GM21381 (cell line): Measurements from ENCODE around the gene DENND5B.
"Not testable (repeated sequence)": the region's sequence is repeated elsewhere in the genome, so short reads cannot be mapped to it uniquely, and the experiment has no call there.

Source experiments
- ATAC-seq: cut with Tn5 transposase; IDR thresholded peaks from one replicate; pipeline ENCODE4 v1.9.1; 2021; ENCODE audit warnings: mild to moderate bottlenecking, moderate library complexity; ENCODE audit not compliant: unreplicated experiment

The DENND5B gene

DNA sequence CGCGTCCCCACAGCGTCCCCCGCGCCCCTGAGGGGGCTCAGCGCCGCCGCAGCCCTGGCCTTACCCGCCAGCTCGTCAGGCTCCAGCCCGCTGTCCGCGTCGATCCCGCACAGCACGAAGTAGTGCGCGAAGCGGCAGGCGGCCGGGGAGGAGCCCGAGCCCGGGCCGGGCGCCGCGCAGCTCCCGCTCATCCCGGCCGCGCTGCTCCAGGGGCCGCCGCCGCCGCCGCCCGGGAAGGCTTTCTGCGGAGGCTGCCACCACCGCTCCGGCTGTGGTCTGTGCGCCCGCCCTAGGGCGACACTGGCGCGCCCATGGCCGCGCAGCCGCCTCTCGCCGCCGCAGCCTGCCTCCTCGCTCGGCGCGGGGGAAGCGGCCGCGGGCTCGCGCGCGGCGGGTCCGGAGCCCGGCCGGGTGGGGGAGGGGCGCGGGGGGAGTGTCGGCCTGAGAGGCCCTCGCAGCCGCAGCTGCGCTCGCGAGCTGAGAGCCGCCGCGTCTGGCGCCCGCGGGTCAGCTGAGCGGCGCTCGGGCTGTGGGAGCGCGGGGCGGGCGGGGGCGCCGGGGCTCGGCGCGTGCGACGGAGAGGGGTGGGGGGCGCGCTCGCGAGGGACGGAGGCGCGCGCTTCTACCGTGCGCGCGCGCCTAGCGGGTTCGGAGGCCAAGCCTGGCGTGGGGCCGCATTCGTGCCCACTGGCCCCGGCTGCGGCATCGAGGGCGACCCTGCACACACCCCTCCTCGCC is at the start of gene DENND5B:
Gene DENND5B (minus strand): TSS at position 495 of the 738 bp plus-strand sequence. CDS start 304 bp downstream, at position 191.
- ATAC-seq, result peak; percentile 55

DNA sequence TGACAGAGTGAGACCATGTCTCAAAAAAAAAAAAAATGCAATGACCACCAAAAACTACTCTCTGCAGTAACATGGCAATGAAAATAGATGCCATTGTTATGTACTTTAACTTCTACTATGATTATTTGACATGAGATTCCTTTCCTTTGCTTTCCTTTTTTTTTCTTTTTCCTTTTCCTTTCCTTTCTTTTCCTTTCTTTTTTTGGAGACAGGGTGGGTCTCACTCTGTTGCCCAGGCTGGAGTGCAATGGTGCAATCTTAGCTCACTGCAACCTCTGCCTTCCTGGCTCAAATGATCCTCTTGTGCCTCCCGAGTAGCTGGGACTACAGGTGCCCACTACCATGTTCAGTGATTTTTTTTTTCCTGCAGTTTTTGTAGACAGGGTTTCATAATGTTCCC is 43.7 kb upstream of the DENND5B start:
- ATAC-seq, result no peak

DNA sequence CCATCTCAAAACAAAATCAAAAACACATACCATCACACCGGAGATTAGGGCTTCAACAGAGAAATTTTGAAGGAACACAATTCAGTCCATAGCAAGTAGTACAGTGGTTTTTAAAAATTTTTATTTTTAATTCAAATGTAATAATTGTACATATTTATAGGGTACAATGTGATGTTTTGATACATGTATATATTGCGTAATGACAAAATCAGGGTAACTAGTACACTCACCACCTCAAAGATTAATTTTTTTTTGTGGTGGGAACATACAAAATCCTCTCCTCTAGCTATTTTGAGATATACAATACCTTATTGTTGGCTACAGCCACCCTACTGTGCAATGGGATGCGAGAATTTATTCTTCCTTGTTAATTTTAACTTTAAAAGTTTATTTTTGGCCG is 42.5 kb upstream of the DENND5B start:
- ATAC-seq, result no peak

GRCh38 chr12:31631809-31632208 is 40.9 kb upstream of the DENND5B start:
- ATAC-seq, result no peak

- no peak for ATAC-seq
Observed at GRCh38 chr12:31631023-31631724, 40.2 kb upstream of the DENND5B start.

GRCh38 chr12:31629756-31630732 is 39.1 kb upstream of the DENND5B start:
- no peak for ATAC-seq

DNA sequence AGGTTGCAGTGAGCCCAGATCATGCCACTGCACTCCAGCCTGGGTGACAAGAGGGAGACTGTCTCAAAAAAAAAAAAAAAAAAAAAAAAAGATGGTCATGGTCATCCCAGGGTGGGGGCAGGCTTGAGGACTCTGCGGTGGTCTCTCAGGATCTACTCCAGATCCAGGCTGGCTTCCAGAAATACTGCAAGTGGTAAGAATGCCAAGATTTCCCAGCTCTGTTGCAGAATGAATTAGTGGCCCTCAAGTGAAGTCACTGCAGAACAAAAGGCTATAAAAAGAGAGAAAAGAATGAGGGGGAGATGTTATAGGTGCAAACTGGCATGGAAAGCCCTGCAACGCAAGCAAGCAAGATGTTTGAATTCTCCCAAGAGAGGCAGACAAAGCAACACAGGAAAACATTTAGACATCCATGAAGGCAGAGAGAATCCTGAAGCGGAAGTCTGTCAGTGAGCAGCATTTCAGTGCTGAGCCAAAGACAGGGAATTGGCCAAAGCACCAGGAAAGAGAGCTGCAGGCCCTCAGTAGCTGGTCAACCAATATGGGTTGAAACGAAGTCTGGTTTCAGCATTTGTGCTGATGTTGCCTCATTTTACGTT is 36.6 kb upstream of the DENND5B start:
- no peak for ATAC-seq

DNA sequence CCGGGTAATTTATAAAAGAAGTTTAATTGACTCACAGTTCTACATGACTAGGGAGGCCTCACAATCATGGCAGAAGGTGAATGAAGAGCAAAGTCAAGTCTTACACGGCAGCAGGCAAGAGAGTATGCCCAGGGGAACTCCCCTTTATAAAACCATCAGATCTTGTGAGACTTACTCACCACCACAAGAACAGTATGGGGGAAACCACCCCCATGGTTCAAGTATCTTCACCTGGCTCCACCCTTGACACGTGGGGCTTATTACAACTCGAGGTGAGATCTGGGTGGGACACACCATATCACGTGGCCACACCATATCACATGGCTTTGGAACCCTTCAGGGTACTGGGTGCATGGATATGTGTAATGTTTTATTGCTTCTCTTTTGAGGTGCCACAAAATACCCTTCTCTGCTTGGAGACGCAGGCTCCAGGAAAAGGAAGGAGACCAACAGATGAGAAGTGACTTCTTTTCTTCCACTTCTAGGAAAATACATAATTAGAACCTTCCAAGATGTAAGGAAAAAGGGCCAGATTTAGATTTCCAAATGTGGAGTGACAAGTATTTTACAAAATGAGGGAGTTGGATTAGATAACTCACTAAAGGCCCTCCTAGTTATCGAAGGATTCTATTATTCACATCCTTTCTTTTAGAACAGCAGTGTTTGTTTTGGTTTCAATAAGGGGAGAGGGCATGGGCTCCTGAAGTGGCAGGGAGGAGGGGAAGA is 35.5 kb upstream of the DENND5B start:
- no peak for ATAC-seq

GRCh38 chr12:31622038-31622437 is 31.1 kb upstream of the DENND5B start:
- ATAC-seq, result no peak

- ATAC-seq, result no peak
Observed at GRCh38 chr12:31620311-31620710, 29.4 kb upstream of the DENND5B start.

DNA sequence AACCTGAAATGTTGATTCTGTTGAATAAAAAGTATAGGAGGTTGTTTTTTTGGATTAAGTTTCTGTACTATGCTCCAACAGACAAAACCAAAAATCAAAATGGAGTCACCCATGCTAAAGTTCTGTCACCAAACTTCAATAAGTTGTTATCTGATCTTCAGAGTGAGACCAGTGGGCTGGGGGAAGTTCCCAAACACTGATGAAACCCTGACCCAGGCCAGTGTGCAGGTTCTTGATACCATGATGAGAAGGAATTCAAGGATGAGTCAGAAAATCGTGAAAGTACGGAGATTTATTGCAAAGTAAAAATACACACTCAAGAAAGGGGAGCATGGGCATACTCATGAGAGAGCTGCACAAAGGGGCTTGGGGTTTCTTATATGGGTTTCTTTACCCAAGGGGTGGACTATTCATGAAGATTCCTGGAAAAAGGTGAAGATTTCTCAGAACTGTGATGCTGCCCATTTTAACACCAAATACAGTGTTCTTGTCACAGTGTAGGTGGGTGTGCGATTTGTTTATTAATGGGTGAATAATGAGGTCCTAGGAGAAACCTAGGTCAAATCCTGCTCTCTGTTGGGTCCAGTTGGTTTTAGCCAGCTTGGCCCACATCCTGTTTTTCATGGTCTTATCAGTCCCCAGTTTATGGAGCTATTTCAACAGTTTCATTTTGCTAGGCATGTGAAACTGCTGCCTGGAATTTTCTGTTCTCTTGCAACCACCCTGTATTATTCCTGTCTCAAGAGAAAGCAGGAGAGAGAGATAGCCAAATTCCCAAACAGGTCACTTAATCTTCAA is 27.5 kb upstream of the DENND5B start:
- ATAC-seq, result no peak

GRCh38 chr12:31612819-31613218 is 21.9 kb upstream of the DENND5B start:
- no peak for ATAC-seq

DNA sequence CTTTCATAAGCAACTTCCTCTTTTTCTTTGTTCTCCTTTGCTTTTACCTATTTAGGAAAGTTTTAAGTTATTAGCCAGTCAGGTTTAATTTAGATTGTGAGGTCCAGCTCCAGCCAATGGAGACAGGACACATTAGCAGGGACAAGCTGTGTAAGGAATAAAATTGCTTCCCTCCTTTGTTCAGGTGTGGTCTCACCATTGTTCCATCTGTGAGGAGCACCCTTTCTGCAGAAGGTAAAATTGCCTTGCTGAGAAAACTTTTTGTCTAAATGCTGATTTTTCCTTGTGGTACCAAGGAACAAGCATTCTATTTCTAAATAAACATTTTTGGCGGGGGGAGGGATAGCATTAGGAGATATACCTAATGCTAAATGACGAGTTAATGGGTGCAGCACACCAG is 17.4 kb upstream of the DENND5B start:
- ATAC-seq, result not testable (repeated sequence)

DNA sequence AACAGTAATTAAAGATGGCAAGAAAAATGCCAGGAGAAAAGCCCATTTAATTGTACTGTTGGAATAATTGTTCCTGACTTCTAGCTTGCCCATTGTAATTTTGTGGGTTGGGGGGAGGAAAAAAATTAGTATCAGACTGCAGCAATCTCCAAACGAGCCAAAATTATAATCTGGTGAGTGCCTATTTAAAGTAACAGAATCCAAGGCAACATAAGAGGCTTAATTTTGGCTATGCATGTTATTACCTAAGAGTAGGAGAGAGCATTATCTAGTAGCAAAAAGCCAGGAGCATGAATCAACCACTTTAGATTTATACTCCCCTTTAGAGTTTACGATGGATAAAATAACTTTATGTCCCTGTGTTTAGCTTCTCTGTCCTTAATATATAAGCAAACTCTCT is 14.6 kb upstream of the DENND5B start:
- ATAC-seq, result no peak

DNA sequence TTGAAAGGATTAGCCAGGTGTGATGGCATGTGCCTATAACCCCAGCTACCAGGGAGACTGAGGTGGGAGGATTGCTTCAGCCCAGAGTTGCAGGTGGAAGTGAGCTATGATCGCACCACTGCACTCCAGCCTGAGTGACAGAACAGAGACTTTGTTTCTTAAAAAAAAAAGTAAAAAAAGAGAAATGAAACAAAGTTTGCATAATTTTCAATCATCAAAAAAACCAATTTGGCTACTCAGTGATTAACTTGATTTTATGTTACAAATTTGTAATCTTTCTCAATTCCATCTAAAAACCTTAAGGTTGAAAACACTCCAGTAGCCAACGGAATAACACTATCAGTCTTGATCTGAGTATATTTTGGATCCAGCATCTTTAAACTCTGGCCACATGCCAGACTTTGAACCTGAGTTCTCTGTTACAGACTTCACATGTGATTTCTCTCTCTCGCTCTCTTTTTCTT is 12.6 kb upstream of the DENND5B start:
- ATAC-seq, result peak; percentile 94

DNA sequence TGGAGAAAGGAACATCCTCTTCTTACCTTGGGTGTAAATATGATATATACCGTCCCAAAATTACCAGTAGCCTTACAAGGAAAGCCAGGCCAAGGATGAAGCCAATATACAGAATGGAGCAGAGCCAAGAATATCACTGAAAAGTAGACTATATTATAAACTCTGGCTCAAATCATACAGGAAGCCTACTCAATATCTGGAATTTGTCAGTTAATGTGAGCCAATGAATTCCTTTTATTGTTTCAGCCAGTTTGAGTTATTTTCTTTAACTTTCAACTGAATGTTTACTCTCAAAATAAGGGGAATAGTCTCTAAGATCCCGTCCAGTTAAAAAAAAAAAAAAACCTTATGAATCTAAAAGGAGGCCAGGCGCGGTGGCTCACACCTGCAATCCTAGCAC is 9.8 kb upstream of the DENND5B start:
- no peak for ATAC-seq

DNA sequence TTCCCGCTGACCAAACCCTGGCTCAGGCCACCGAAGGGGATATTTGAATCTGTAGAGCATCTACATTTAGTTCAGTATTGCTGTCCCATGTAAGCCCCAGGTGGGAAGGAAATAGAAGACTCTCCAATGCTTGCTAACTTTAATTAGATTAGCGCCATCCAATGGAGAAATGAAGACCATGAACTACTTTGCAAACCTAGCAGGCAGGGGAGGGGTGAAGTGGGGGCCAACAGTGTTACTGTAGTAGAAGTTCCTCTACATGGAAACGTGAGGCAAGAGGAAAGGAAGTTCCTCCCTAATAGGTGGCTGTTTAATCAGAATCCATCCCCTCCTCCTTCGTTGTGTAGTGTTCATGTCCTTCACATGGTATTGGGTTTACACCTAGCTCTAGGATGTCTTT is 9.3 kb upstream of the DENND5B start:
- no peak for ATAC-seq

DNA sequence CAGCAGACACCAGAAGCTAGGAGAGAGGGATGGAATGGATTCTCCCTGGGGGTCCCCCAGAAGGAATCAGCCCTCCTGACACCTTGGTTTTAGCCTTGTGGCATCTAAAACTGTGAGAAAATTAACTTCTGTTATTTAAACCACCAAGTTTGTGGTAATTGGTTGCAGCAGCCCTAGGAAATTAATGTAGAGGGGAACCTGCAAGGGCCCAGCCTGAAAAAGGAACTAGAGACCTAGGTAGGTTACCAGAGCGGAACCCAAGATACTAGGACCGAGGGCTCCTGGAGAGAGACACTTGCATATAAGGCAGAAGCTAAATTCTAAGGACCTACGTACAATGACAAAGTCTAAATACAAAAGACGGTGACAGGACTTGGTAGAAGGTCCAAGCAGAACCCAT is 8.1 kb upstream of the DENND5B start:
- peak; percentile 53 for ATAC-seq

- no peak for ATAC-seq
Observed at GRCh38 chr12:31597066-31597465, 6.1 kb upstream of the DENND5B start.
